ENCODE results near the gene GPR137.

GPR137 gene

GRCh38 chr11:64268025-64268892, 17.4 kb upstream of the GPR137 start (continued):
- TF ChIP-seq ZNF274 (IDR thresholded peaks at IDR 0.05; ENCODE audit: low read length) (no peak), ZNF274 (tag by site-specific recombination; IDR thresholded peaks at IDR 0.05; ENCODE audit: borderline replicate concordance) (no peak), ZNF626 (tag by site-specific recombination; IDR thresholded peaks at IDR 0.05) (no peak), ZNF292 (tag by site-specific recombination; IDR thresholded peaks at IDR 0.05; ENCODE audit: borderline replicate concordance, low read depth) (no peak), ZNF138 (tag by site-specific recombination; IDR thresholded peaks at IDR 0.05; ENCODE audit: borderline replicate concordance) (no peak), ZNF488 (tag by site-specific recombination; IDR thresholded peaks at IDR 0.05) (no peak), ZNF10 (tag by site-specific recombination; IDR thresholded peaks at IDR 0.05) (peak; percentile 21; the same call in 1 of the 2 replicates), ZBTB11 (tag by site-specific recombination; conservative IDR thresholded peaks at IDR 0.05; ENCODE audit: low read depth) (no peak), GLI2 (tag by site-specific recombination; IDR thresholded peaks at IDR 0.05; ENCODE audit: borderline replicate concordance, low read depth) (no peak), ZNF341 (tag by site-specific recombination; IDR thresholded peaks at IDR 0.05; ENCODE audit: low read depth) (peak; percentile 89), ZNF324 (tag by site-specific recombination; IDR thresholded peaks at IDR 0.05) (no peak), ZNF19 (tag by site-specific recombination; IDR thresholded peaks at IDR 0.05; ENCODE audit: low read depth) (no peak), ZNF449 (tag by site-specific recombination; IDR thresholded peaks at IDR 0.05) (0 out of 2 replicates have a peak, but pooled peaks have one; percentile 40), ZNF558 (tag by site-specific recombination; IDR thresholded peaks at IDR 0.05) (no peak), ZNF335 (tag by site-specific recombination; conservative IDR thresholded peaks at IDR 0.05) (0 out of 2 replicates have a peak, but pooled peaks have one; percentile 7), YY2 (tag by site-specific recombination; IDR thresholded peaks at IDR 0.05) (no peak)

- H3K27ac ChIP-seq (ENCODE audit: extremely low read depth, low read depth, low read length), result peak overlapping the region; percentile 83
- peak overlapping the region; percentile 56 for H3K4me3 ChIP-seq (ENCODE audit: low read depth, low read length)
- H3K4me1 ChIP-seq (ENCODE audit: control insufficient read depth, insufficient read depth, low read length), result peaks cover 2% of the 10 kb centered on the region; the same call in 1 of the 2 replicates
- ChIA-PET CTCF (interaction anchor here (0.6 to 6.8 kb wide), 7 partner anchors 17 to 102 kb away, joined by 3 to 81 read pairs (median 5); partner anchors contain the start of genes CATSPERZ, ESRRA and PLCB3), POLR2A (interaction anchor here (0.7 to 7.0 kb wide), 12 partner anchors 11 to 86 kb away, joined by 3 to 96 read pairs (median 12); partner anchors contain the start of genes BAD, ESRRA, FERMT3 and FKBP2)
- no peaks in the 10 kb centered on the region for H3K9me3 ChIP-seq (ENCODE audit: control insufficient read depth, insufficient read depth, low read depth, low read length)
- H3K36me3 ChIP-seq (ENCODE audit: control insufficient read depth in 2 of 2, insufficient read depth in 1 of 2, low read length in 2 of 2), result peaks cover 0 to 33% of the 10 kb centered on the region in 2 experiments; a peak in 1 of 3 replicates
- no peak for TF ChIP-seq ZNF223 (tag by site-specific recombination; IDR thresholded peaks at IDR 0.05)
- no peak for TF ChIP-seq ZNF112 (tag by site-specific recombination; IDR thresholded peaks at IDR 0.05)
- TF ChIP-seq ZNF571 (tag by site-specific recombination; IDR thresholded peaks at IDR 0.05), result no peak
- TF ChIP-seq ZNF366 (tag by site-specific recombination; conservative IDR thresholded peaks at IDR 0.05), result 0 out of 2 replicates have a peak, but pooled peaks have one; percentile 14
- peak; percentile 53; the same call in 1 of the 2 replicates for TF ChIP-seq SP3 (tag by site-specific recombination; IDR thresholded peaks at IDR 0.05)
- TF ChIP-seq ZNF600 (tag by site-specific recombination; IDR thresholded peaks at IDR 0.05), result peak; percentile 89
- TF ChIP-seq ZBTB11 (tag by site-specific recombination; conservative IDR thresholded peaks at IDR 0.05; ENCODE audit: low read depth), result 0 out of 2 replicates have a peak, but pooled peaks have one; percentile 11
- 0 out of 2 replicates have a peak, but pooled peaks have one; percentile 45 for TF ChIP-seq ZBTB17 (tag by site-specific recombination; IDR thresholded peaks at IDR 0.05)
- TF ChIP-seq ZBTB48 (tag by site-specific recombination; IDR thresholded peaks at IDR 0.05), result 0 out of 2 replicates have a peak, but pooled peaks have one; percentile 8
- TF ChIP-seq ZFP69B (tag by site-specific recombination; IDR thresholded peaks at IDR 0.05), result no peak
- no peak for TF ChIP-seq ZNF621 (tag by site-specific recombination; IDR thresholded peaks at IDR 0.05)
These were observed 16.6 kb upstream of the GPR137 start for GRCh38 chr11:64268893-64269539.
